GM18498 (cell line): ENCODE measurements around the gene PCP4L1.
"Not testable (repeated sequence)": the region's sequence is repeated elsewhere in the genome, so short reads cannot be mapped to it uniquely, and the experiment has no call there.

Source experiments
- ATAC-seq: cut with Tn5 transposase; IDR thresholded peaks from one replicate; pipeline ENCODE4 v1.9.1; 2021; ENCODE audit warnings: mild to moderate bottlenecking, moderate library complexity; ENCODE audit not compliant: unreplicated experiment

PCP4L1 gene

DNA sequence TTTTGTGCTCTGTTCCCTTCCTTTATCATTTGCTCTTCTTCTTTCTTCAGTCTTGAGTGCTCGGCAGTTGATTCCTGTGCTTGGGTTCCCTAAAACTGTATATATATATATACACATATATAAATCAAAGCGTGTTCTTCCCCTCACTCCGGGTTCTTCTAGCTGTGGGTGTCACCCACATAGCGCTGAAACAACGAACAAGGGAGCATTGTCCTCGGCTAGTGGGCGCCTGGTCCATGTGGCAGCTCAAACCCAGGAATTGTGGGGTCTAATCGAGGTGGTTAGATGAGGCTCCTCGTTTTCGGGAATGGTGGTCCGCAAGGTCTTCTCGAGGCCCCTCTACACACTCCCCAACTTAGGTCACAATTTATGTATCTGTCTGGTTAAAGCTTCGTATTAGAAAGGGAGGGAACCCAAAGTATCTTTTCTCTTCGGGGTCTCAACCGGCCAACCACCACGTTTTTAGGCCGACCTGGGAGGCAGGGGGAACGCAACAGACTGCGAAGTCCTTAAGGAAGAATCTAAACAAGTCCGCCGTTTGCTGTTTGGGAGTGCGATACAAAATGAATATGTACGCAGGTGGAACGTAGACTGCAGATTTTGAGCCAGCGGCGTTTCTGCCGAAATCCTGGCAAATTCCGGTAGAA, 55.1 kb downstream of the PCP4L1 start:
- ATAC-seq = no peak

DNA sequence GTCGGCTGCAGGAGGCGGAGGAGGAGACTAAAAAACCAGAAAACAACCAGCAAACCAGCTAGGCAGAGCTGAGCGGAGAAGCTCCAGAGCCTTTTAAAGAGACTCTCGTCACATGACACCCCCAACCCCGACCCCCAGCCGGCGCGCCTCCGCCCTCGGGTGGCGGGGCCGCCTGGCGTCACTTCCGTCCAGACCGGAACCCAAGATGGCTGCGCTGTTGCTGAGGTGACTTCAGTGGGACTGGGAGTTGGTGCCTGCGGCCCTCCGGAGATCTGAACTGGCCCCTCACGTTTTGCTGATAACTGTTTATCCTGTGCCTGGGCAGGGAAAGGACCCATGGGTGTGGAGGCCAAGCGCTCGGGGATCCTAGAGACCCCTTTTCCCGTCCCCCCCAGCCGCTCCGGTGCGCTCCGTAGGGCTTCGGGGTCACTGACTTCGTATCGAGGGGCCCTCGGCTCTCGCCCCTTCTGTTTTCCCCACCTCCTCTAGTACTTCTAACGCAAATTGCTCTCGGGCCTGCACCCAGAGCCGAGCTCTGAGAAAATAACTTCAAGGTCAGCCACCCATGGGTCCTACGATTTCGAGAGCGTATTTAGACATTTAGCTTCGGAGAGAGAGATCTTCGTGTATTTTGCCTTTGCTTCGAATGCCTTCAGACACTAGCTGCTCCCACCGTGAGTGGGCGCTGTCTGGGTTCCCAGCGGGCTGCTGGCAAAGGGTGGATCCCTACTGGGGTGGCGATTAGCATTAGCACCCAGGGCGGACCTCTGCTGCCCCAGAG, 55.8 kb downstream of the PCP4L1 start, which contains the start of gene SDHC:
TSS of gene SDHC (plus strand) at position 181 of the 781 bp plus-strand sequence. CDS start at position 206, 25 bp downstream.
- peak; percentile 98 for ATAC-seq

DNA sequence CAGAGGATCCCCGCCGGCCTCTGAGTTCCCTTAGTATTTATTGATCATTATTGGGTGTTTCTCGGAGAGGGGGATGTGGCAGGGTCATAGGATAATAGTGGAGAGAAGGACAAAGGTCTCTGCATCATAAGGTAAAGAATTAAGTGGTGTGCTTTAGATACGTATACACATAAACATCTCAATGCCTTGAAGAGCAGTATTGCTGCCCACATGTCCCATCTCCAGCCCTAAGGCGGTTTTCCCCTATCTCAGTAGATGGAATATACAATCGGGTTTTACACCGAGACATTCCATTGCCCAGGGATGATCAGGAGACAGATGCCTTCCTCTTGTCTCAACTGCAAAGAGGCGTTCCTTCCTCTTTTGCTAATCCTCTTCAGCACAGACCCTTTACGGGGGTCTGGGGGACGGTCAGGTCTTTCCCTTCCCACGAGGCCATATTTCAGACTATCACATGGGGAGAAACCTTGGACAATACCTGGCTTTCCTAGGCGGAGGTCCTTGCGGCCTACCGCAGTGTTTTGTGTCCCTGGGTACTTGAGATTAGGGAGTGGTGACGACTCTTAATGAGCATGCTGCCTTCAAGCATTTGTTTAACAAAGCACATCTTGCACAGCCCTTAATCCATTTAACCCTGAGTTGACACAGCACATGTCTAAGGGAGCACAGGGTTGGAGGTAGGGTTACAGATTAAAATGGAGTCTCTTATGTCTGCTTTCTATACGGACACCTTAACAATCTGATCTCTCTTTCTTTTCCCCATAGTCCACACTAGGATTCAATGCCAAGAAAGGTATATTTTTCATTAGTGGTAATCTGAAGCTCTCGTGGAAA, 57.5 kb downstream of the PCP4L1 start:
- not testable (repeated sequence) for ATAC-seq

DNA sequence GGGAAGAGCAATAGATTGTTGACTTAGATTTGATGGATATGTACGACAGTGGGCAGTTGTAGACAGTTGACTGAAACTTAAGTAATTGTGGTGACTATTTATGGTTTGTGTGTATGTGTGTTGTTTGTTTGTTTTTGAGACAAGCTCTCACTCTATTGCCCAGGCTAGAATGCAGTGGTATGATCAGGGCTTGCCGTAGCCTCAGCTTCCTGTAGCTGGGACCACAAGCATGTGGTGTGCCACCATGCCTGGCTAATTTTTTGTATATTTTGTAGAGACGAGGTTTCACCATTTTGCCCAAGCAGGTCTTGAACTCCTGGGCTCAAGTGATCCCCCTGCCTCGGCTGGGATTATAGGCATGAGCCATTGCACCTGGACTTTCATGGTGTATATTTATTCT, 65.5 kb downstream of the PCP4L1 start:
- no peak for ATAC-seq

DNA sequence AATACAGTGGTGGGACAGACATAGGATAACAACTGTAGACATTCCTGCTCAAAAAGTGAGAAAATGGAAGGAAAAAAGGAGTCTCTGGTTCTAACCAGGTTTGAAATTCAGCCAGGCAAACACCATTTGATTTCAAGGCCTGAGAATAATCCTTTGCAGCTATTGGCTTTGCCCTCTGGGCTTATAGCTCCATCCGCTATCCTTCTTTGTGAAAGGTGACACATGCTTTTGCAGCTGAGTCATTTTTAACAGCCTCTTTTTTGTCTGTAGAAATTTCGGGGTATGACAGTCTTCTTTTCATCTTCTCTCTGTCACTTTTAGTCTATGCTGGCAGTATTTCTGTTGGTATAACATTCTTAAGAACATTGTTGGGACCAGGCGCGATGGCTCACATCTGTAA, 71.8 kb downstream of the PCP4L1 start:
- ATAC-seq = no peak

DNA sequence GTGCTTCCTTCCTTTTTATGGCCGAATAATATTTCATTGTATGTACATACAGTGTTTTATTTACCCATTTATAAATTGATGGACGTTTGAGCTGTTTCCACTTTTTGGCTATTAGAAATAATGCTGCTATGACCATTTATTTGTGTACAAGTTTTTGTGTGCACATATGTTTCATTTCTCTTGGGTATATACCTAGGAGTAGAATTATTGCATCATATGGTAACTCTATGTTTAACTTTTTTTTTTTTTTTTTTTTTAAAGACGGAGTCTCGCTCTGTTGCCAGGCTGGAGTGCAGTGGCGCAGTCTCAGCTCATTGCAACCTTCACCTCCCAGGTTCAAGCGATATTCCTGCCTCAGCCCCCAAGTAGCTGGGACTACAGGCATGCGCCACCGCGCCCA, 74.6 kb downstream of the PCP4L1 start:
- no peak for ATAC-seq
